Retinal pigment epithelial cell (primary cell): ENCODE data around the gene ACOT2.

Experiments
- DNase-seq: peaks from one replicate; pipeline ENCODE4 v3.0.0-alpha.2; 2010; ENCODE audit warnings: low read depth
- H3K4me3 ChIP-seq: 2 replicates; pipeline ENCODE4 v1.5.1; 2011; ENCODE audit warnings: mild to moderate bottlenecking, low read length, control low read depth, moderate library complexity
- CTCF ChIP-seq: conservative IDR thresholded peaks from 2 replicates; pipeline ENCODE4 v1.5.1; 2011; ENCODE audit warnings: low read depth, low read length, control low read depth, inconsistent platforms

The ACOT2 gene

DNA sequence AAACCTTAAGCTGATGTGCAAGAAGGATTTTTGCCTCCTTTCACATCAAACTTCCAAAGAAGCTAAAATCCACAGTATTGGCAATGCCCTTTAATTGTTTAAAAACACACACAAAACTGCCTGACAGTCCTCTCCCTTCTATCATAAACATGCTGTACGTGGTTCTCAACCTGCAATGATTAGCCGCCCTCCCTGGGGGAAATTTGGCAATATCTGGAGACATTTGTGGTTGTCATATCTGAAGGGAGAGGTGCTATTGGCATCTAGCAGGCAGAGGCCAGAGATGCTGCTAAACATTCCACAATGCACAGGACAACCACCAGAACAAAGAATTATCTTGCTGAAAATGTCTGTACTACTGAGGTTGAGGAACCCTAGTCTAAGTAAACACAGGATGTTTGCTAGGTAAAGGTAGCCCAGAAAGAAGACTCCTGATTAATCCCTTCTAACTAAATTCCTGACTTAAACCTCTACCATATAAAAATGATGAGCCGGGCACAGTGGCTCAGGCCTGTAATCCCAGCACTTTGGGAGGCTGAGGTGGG is 44.5 kb downstream of the ACOT2 start:
- DNase-seq = no peak
- TF ChIP-seq CTCF = no peak
- H3K4me3 ChIP-seq = no peak overlapping the region

DNA sequence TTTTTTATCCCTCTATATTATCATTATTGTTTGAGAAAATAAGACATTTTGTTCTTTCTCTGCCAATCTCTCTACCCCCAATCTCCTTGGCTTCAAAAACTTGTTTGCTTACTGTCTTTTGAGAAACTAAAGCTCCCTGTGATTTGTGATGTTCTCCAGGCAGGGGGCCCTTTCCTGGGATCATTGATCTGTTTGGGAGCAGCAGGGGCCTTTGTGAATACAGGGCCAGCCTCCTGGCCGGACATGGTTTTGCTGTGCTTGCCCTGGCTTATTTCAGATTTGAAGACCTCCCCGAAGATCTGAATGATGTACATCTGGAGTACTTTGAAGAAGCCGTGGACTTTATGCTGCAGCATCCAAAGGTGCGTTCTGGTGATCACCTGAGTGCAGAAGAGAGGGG is 47.8 kb downstream of the ACOT2 start:
- no peak for TF ChIP-seq CTCF
- no peak overlapping the region for H3K4me3 ChIP-seq
- DNase-seq = no peak

GRCh38 chr14:73619524-73619923 is 50.5 kb downstream of the ACOT2 start:
- TF ChIP-seq CTCF = no peak
- no peak overlapping the region for H3K4me3 ChIP-seq
- DNase-seq = no peak

DNA sequence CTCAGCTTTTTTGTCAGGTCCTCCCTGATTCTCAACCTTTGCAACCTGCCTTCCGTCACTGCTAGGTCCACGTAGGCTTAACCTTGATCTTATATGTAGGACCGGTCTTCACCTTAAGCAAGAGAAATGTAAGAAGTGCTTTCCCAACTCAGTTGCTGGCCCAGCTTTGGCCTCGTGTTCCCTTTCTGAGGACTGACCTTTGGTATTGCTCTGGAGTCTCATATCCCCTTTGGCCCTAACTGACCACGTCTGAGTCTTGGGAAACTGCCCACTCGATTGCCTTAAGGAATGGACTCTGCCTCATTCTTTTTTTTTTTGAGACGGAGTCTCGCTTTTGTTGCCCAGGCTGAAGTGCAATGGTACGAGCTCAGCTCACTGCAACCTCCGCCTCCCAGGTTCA is 51.3 kb downstream of the ACOT2 start:
- H3K4me3 ChIP-seq = no peak overlapping the region
- no peak for DNase-seq
- TF ChIP-seq CTCF = no peak

DNA sequence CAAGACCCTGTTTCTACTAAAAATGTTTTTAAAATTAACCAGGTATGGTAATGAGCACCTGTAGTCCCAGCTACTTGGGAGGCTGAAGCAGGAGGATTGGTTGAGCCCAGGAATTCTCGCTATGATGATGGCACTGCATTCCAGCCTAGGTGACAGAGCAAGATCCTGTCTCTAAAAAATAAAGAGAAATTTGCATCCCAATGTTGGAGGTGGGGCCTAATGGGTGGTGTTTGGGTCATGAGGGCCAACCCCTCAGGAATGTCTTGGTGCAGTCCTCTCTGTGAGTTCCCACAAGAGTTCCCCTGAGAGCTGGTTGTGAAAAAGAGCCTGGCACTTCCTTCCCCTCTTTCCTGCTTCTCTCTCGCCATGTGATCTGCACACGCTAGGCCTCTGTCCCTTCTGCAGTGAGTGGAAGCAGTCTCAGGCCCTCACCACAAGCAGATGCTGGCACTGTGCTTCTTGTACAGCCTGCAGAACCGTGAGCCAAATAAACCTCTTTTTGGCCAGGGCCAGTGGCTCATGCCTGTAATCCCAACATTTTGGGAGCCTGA is 54.6 kb downstream of the ACOT2 start:
- H3K4me3 ChIP-seq = no peak overlapping the region
- TF ChIP-seq CTCF = no peak
- no peak for DNase-seq
